GM12891 (cell line): ENCODE measurements around the gene CFAP61.

Source experiments
- POLR2A ChIP-seq: IDR thresholded peaks from 2 replicates; pipeline ENCODE4 v1.6.1; 2011; ENCODE audit warnings: low read depth, low read length, control low read depth
- POLR2AphosphoS5 ChIP-seq: IDR thresholded peaks from 2 replicates; pipeline ENCODE4 v1.6.1; 2011; ENCODE audit warnings: low read depth, low read length, control low read depth
- TAF1 ChIP-seq: IDR thresholded peaks from 2 replicates; pipeline ENCODE4 v1.6.1; 2011; ENCODE audit warnings: low read depth, low read length, control low read depth

GRCh38 chr20:20137851-20138250 is 85.5 kb downstream of the CFAP61 start:
- TF ChIP-seq POLR2AphosphoS5 (no peak), POLR2A (no peak), TAF1 (no peak)
